Measurements from ENCODE around the gene KRT7.
"Not testable (repeated sequence)": the region's sequence is repeated elsewhere in the genome, so short reads cannot be mapped to it uniquely, and the experiment has no call there.

Gene KRT7

GRCh38 chr12:52254965-52255751, 22.1 kb downstream of the KRT7 start:
- in situ Hi-C loops (cut with MboI; ENCODE audit: low sequenced_read_pairs), result no loop called here

GRCh38 chr12:52255926-52256583, 23.0 kb downstream of the KRT7 start:
- in situ Hi-C loops (cut with MboI; ENCODE audit: low sequenced_read_pairs), result no loop called here

- in situ Hi-C loops (cut with MboI; ENCODE audit: low sequenced_read_pairs), result no loop called here
These were observed 23.5 kb downstream of the KRT7 start for GRCh38 chr12:52256584-52256935.

GRCh38 chr12:52257074-52257551, 24.1 kb downstream of the KRT7 start:
- in situ Hi-C loops (cut with MboI; ENCODE audit: low sequenced_read_pairs), result no loop called here

- in situ Hi-C loops (cut with MboI; ENCODE audit: low sequenced_read_pairs), result not testable (repeated sequence)
These were observed 24.9 kb downstream of the KRT7 start for GRCh38 chr12:52257922-52258321.

GRCh38 chr12:52258335-52258901, 25.4 kb downstream of the KRT7 start:
- in situ Hi-C loops (cut with MboI; ENCODE audit: low sequenced_read_pairs), result no loop called here

- in situ Hi-C loops (cut with MboI; ENCODE audit: low sequenced_read_pairs), result no loop called here
These were observed 26.7 kb downstream of the KRT7 start for GRCh38 chr12:52259657-52260243.

GRCh38 chr12:52260361-52261207, 27.5 kb downstream of the KRT7 start:
- in situ Hi-C loops (cut with MboI; ENCODE audit: low sequenced_read_pairs), result no loop called here

- in situ Hi-C loops (cut with MboI; ENCODE audit: low sequenced_read_pairs), result no loop called here
These were observed 28.1 kb downstream of the KRT7 start for GRCh38 chr12:52261208-52261484.

GRCh38 chr12:52262286-52262685, 29.2 kb downstream of the KRT7 start:
- in situ Hi-C loops (cut with MboI; ENCODE audit: low sequenced_read_pairs), result no loop called here

- in situ Hi-C loops (cut with MboI; ENCODE audit: low sequenced_read_pairs), result no loop called here
These were observed 30.9 kb downstream of the KRT7 start for GRCh38 chr12:52263761-52264434.

GRCh38 chr12:52264435-52264825, 31.4 kb downstream of the KRT7 start:
- in situ Hi-C loops (cut with MboI; ENCODE audit: low sequenced_read_pairs), result no loop called here

GRCh38 chr12:52266514-52266913, 33.5 kb downstream of the KRT7 start:
- in situ Hi-C loops (cut with MboI; ENCODE audit: low sequenced_read_pairs), result no loop called here

GRCh38 chr12:52267266-52267665, 34.2 kb downstream of the KRT7 start:
- in situ Hi-C loops (cut with MboI; ENCODE audit: low sequenced_read_pairs), result no loop called here

- in situ Hi-C loops (cut with MboI; ENCODE audit: low sequenced_read_pairs), result no loop called here
These were observed 34.7 kb downstream of the KRT7 start for GRCh38 chr12:52267699-52268098.

GRCh38 chr12:52268212-52268611, 35.2 kb downstream of the KRT7 start:
- in situ Hi-C loops (cut with MboI; ENCODE audit: low sequenced_read_pairs), result no loop called here

- in situ Hi-C loops (cut with MboI; ENCODE audit: low sequenced_read_pairs), result no loop called here
These were observed 37.6 kb downstream of the KRT7 start for GRCh38 chr12:52270541-52271070.

- in situ Hi-C loops (cut with MboI; ENCODE audit: low sequenced_read_pairs), result no loop called here
These were observed 38.1 kb downstream of the KRT7 start for GRCh38 chr12:52271158-52271557.

- in situ Hi-C loops (cut with MboI; ENCODE audit: low sequenced_read_pairs), result no loop called here
These were observed 41.6 kb downstream of the KRT7 start, which contains the start of gene KRT86 for GRCh38 chr12:52274521-52275120. Gene KRT86 (plus strand): TSS chr12:52274645. CDS start chr12:52301917, 27,272 bp downstream.

GRCh38 chr12:52275686-52276085, 42.6 kb downstream of the KRT7 start:
- in situ Hi-C loops (cut with MboI; ENCODE audit: low sequenced_read_pairs), result no loop called here
